Fibroblast of villous mesenchyme (primary cell): Measurements from ENCODE around the gene CCDC9. TPM values are rescaled to one million over a fixed set of nuclear protein-coding genes. Genes with fewer than 3 reads are reported as not detected.
A peak's percentile ranks its signal among the peaks of the same experiment; 100 is the strongest.

Experiments
- DNase-seq: peaks from one replicate; pipeline ENCODE4 v3.0.0-alpha.2; 2010; ENCODE audit warnings: low read depth
- H3K4me3 ChIP-seq: 2 replicates; pipeline ENCODE4 v1.5.1; 2011; ENCODE audit warnings: low read depth, mild to moderate bottlenecking, low read length
- total RNA-seq: library from RNA; depleted of rRNA; stranded (reverse); fragments of >200 nt; gene quantifications from 2 replicates; pipeline ENCODE4 v1.2.3, GENCODE V29; 2012
- TF ChIP-seq, protein P1 (sequence below): IDR thresholded peaks from 2 replicates; pipeline ENCODE4 v1.5.1; 2012; ENCODE audit warnings: low read depth, mild to moderate bottlenecking, low read length; ENCODE audit not compliant: insufficient read depth

Gene CCDC9
- total RNA-seq, 1 donor: 7.3 TPM

- TF ChIP-seq, protein P1, sequence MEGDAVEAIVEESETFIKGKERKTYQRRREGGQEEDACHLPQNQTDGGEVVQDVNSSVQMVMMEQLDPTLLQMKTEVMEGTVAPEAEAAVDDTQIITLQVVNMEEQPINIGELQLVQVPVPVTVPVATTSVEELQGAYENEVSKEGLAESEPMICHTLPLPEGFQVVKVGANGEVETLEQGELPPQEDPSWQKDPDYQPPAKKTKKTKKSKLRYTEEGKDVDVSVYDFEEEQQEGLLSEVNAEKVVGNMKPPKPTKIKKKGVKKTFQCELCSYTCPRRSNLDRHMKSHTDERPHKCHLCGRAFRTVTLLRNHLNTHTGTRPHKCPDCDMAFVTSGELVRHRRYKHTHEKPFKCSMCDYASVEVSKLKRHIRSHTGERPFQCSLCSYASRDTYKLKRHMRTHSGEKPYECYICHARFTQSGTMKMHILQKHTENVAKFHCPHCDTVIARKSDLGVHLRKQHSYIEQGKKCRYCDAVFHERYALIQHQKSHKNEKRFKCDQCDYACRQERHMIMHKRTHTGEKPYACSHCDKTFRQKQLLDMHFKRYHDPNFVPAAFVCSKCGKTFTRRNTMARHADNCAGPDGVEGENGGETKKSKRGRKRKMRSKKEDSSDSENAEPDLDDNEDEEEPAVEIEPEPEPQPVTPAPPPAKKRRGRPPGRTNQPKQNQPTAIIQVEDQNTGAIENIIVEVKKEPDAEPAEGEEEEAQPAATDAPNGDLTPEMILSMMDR: peak; percentile 98
- no peak overlapping the region for H3K4me3 ChIP-seq
- DNase-seq: peak; percentile 95
Measured at GRCh38 chr19:47305309-47305751, 49.0 kb downstream of the CCDC9 start.

- TF ChIP-seq, protein P1: no peak
- DNase-seq: no peak
- H3K4me3 ChIP-seq: no peak overlapping the region
Measured at GRCh38 chr19:47306303-47306702, 50.0 kb downstream of the CCDC9 start.

DNA sequence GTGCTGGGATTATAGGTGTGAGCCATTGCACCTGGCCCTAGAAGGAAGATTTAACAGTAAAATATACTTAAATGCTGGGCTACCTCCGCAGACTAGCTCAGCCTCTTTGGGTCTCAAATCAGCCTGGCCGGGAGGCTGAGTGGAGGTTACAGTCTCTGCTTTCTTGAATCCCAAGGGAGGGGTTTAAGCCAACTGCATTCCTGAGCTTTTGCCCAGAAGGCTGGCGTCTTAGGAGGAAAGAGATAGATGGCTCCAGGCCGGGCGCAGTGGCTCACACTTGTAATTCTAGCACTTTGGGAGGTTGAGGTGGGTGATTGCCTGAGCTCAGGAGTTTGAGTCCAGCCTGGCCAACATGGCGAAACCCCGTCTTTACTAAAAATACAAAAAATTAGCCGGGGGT is 52.7 kb downstream of the CCDC9 start:
- TF ChIP-seq, protein P1: no peak
- H3K4me3 ChIP-seq: no peak overlapping the region
- no peak for DNase-seq

- TF ChIP-seq, protein P1: no peak
- no peak for DNase-seq
- H3K4me3 ChIP-seq: no peak within 1 kb of the TSS
Measured at GRCh38 chr19:47309608-47310007, 53.3 kb downstream of the CCDC9 start, which contains the start of gene C5AR1. TSS of gene C5AR1 (plus strand) at chr19:47309861. CDS start at chr19:47309896, 35 bp downstream.

- no peak for DNase-seq
- H3K4me3 ChIP-seq: no peak overlapping the region
- TF ChIP-seq, protein P1: no peak
Measured at GRCh38 chr19:47310323-47310722, 54.0 kb downstream of the CCDC9 start.

DNA sequence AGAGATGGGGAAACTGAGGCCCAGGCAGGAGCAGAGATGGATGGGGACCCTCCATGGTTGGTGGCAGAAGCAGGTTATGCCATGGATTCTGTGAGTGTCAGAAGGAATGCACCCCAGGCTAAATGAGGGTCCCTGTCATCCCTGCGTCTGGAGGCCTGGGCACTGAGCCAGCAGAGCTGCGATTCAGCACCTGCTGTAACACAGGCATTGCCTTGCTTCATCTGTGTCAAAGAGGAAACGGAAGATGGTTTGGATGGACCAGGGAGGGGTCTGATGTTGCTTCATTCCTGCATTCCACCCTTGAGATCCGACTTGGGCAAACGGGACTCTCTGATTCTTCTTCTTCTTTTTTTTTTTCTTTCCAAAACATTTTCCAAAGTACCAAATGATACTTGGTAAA is 54.5 kb downstream of the CCDC9 start:
- TF ChIP-seq, protein P1: no peak
- H3K4me3 ChIP-seq: no peak overlapping the region
- DNase-seq: peak; percentile 40

GRCh38 chr19:47312366-47313006 is 56.2 kb downstream of the CCDC9 start:
- DNase-seq: no peak
- TF ChIP-seq, protein P1: no peak
- no peak overlapping the region for H3K4me3 ChIP-seq
